ENCODE data around the gene FNIP1. TPM values are rescaled to one million over a fixed set of nuclear protein-coding genes. Genes with fewer than 3 reads are reported as not detected.

Gene FNIP1
- total and polyA plus RNA-seq, 2 experiments from 2014 or later = 8.2 to 27.9 TPM

- Mint-ChIP-seq H3K4me3 (no peak overlapping the region), H3K36me3 (ENCODE audit: low read depth) (no peaks in the 10 kb centered on the region), H3K27ac (no peak overlapping the region), H3K9me3 (no peaks in the 10 kb centered on the region), H3K4me1 (peaks cover 7% of the 10 kb centered on the region), H3K27me3 (ENCODE audit: insufficient read depth, low read depth, poor library complexity) (no peaks in the 10 kb centered on the region)
- DNase-seq (ENCODE audit: low spot score) (no peak), ATAC-seq (no peak)
- H3K79me2 ChIP-seq (replicated peaks; ENCODE audit: insufficient read depth) = no peaks in the 10 kb centered on the region
- H3K4me2 ChIP-seq = no peak overlapping the region
- TF ChIP-seq REST (IDR thresholded peaks at IDR 0.05; ENCODE audit: unreplicated experiment) (no peak), CTCF (conservative IDR thresholded peaks at IDR 0.05; ENCODE audit: low read depth in 2 of 2) (no peak), STAT1 (IDR thresholded peaks at IDR 0.05; ENCODE audit: unreplicated experiment) (no peak)
- H3K27me3 ChIP-seq (ENCODE audit: insufficient read depth) = no peaks in the 10 kb centered on the region
- no peaks in the 10 kb centered on the region for H4K20me1 ChIP-seq (replicated peaks; ENCODE audit: insufficient read depth)
- H3F3A ChIP-seq (replicated peaks; ENCODE audit: low read depth) = no peaks in the 10 kb centered on the region
- no peak overlapping the region for H3K27ac ChIP-seq (ENCODE audit: low read depth)
- peaks cover 3% of the 10 kb centered on the region; the same call in 1 of the 2 replicates for H3K9me2 ChIP-seq (ENCODE audit: insufficient read depth)
- no peaks in the 10 kb centered on the region for H3K4me1 ChIP-seq (ENCODE audit: insufficient read depth)
- H3K4me3 ChIP-seq = no peak overlapping the region
- no peaks in the 10 kb centered on the region for H3K36me3 ChIP-seq (ENCODE audit: insufficient read depth)
- H2AFZ ChIP-seq = no peak overlapping the region
Observed at GRCh38 chr5:131818001-131818724, 21.3 kb upstream of the FNIP1 start.

GRCh38 chr5:131814990-131815389 is 18.2 kb upstream of the FNIP1 start:
- no peak overlapping the region for H3K4me3 ChIP-seq
- peak; percentile 23; the same call in 1 of the 3 replicates for ATAC-seq
- Mint-ChIP-seq H3K27ac (no peak overlapping the region), H3K4me1 (peaks cover 7% of the 10 kb centered on the region), H3K27me3 (ENCODE audit: insufficient read depth, low read depth, poor library complexity) (no peaks in the 10 kb centered on the region), H3K4me3 (no peak overlapping the region), H3K36me3 (ENCODE audit: low read depth) (no peaks in the 10 kb centered on the region), H3K9me3 (no peaks in the 10 kb centered on the region)
- no peaks in the 10 kb centered on the region for H3K36me3 ChIP-seq (ENCODE audit: insufficient read depth)
- H3K27ac ChIP-seq (ENCODE audit: low read depth) = no peak overlapping the region
- DNase-seq (ENCODE audit: low spot score) = peak; percentile 51
- no peak overlapping the region for H2AFZ ChIP-seq
- no peak overlapping the region for H3K4me2 ChIP-seq
- no peaks in the 10 kb centered on the region for H3F3A ChIP-seq (replicated peaks; ENCODE audit: low read depth)
- no peaks in the 10 kb centered on the region for H3K79me2 ChIP-seq (replicated peaks; ENCODE audit: insufficient read depth)
- no peaks in the 10 kb centered on the region for H3K27me3 ChIP-seq (ENCODE audit: insufficient read depth)
- H3K9me2 ChIP-seq (ENCODE audit: insufficient read depth) = peaks cover 3% of the 10 kb centered on the region; the same call in 1 of the 2 replicates
- H3K4me1 ChIP-seq (ENCODE audit: insufficient read depth) = no peaks in the 10 kb centered on the region
- H4K20me1 ChIP-seq (replicated peaks; ENCODE audit: insufficient read depth) = no peaks in the 10 kb centered on the region
- TF ChIP-seq REST (IDR thresholded peaks at IDR 0.05; ENCODE audit: unreplicated experiment) (no peak), ZNF462 (CRISPR knock-in tag; IDR thresholded peaks at IDR 0.05) (no peak)

Data from GM23338 (cell line).